GM19463 (cell line): Measurements from ENCODE around the gene ZNF879.

ENCODE experiments used
- ATAC-seq: cut with Tn5 transposase; IDR thresholded peaks from one replicate; pipeline ENCODE4 v1.9.1; 2021; ENCODE audit warnings: mild to moderate bottlenecking, moderate library complexity; ENCODE audit not compliant: unreplicated experiment

ZNF879 gene

GRCh38 chr5:179006564-179006963 is 17.0 kb upstream of the ZNF879 start:
- no peak for ATAC-seq

GRCh38 chr5:179008667-179009066 is 14.9 kb upstream of the ZNF879 start:
- no peak for ATAC-seq

- no peak for ATAC-seq
Measured at GRCh38 chr5:179033004-179033580, 9.5 kb downstream of the ZNF879 start.

GRCh38 chr5:179044765-179045164 is 21.2 kb downstream of the ZNF879 start:
- ATAC-seq, result no peak

- ATAC-seq, result no peak
Measured at GRCh38 chr5:179051784-179052183, 28.2 kb downstream of the ZNF879 start.

GRCh38 chr5:179054036-179054785 is 30.6 kb downstream of the ZNF879 start:
- no peak for ATAC-seq

- no peak for ATAC-seq
Measured at GRCh38 chr5:179054876-179055275, 31.3 kb downstream of the ZNF879 start.

GRCh38 chr5:179055436-179055835 is 31.8 kb downstream of the ZNF879 start:
- ATAC-seq, result no peak

GRCh38 chr5:179055841-179056240 is 32.2 kb downstream of the ZNF879 start:
- ATAC-seq, result no peak

- ATAC-seq, result no peak
Measured at GRCh38 chr5:179060116-179061008, 36.8 kb downstream of the ZNF879 start, which contains the start of gene ZNF354C. TSS of gene ZNF354C (plus strand) at chr5:179060373. CDS start at chr5:179062069, 1,696 bp downstream.

- no peak for ATAC-seq
Measured at GRCh38 chr5:179061025-179061424, 37.4 kb downstream of the ZNF879 start.

GRCh38 chr5:179065703-179066102 is 42.1 kb downstream of the ZNF879 start:
- ATAC-seq, result no peak

GRCh38 chr5:179079165-179079987 is 55.8 kb downstream of the ZNF879 start:
- ATAC-seq, result no peak

GRCh38 chr5:179080724-179081123 is 57.1 kb downstream of the ZNF879 start:
- ATAC-seq, result no peak
